GM12878 (cell line): ENCODE data around the gene PPM1E.

Experiments
- ATF2 ChIP-seq: IDR thresholded peaks from 2 replicates; pipeline ENCODE4 v1.6.1; 2012; ENCODE audit warnings: low read length, inconsistent platforms
- BCL3 ChIP-seq: IDR thresholded peaks from 2 replicates; pipeline ENCODE4 v1.6.1; 2011; ENCODE audit warnings: borderline replicate concordance, low read depth, mild to moderate bottlenecking, moderate library complexity, low read length; ENCODE audit not compliant: insufficient read depth, poor library complexity, severe bottlenecking
- CTCF ChIP-seq, 3 experiments: IDR thresholded peaks in 2 of 3; conservative IDR thresholded peaks in 1 of 3; 2 replicates each; pipeline ENCODE4 v1.5.1; 2011; ENCODE audit warnings: low read depth in 3 of 3, low read length in 3 of 3, mild to moderate bottlenecking in 3 of 3, control low read depth in 2 of 3, moderate library complexity in 2 of 3, inconsistent platforms in 1 of 3, mixed read lengths in 1 of 3; ENCODE audit not compliant: control insufficient read depth in 2 of 3, insufficient read depth in 1 of 3; ENCODE audit errors: extremely low read depth in 1 of 3
- EGR1 ChIP-seq, 2 experiments: IDR thresholded peaks; 1 replicate in 1 of 2; 2 replicates in 1 of 2; pipeline ENCODE4 v1.6.1; 2011 to 2012; ENCODE audit warnings: low read depth in 2 of 2, low read length in 2 of 2, borderline replicate concordance in 1 of 2, mild to moderate bottlenecking in 1 of 2, moderate library complexity in 1 of 2
- HCFC1 ChIP-seq: fragments of 150-350 bp; IDR thresholded peaks from 2 replicates; pipeline ENCODE4 v1.6.1; 2014; ENCODE audit warnings: low read length
- JUND ChIP-seq: IDR thresholded peaks from 2 replicates; pipeline ENCODE4 v1.6.1; 2012; ENCODE audit warnings: low read depth, mild to moderate bottlenecking, low read length, improper control_type of control experiment, moderate library complexity
- RAD21 ChIP-seq: IDR thresholded peaks from 2 replicates; pipeline ENCODE4 v1.6.1; 2011; ENCODE audit warnings: mild to moderate bottlenecking, low read depth, low read length, moderate library complexity; ENCODE audit not compliant: insufficient read depth
- SMAD1 ChIP-seq: fragments of 450-650 bp; IDR thresholded peaks from 2 replicates; pipeline ENCODE4 v1.6.1; 2018; ENCODE audit warnings: mild to moderate bottlenecking, low read depth; ENCODE audit not compliant: partially characterized antibody
- SMC3 ChIP-seq: IDR thresholded peaks from 2 replicates; pipeline ENCODE4 v1.6.1; 2011; ENCODE audit warnings: low read length, improper control_type of control experiment, borderline replicate concordance
- TCF3 ChIP-seq: IDR thresholded peaks from 2 replicates; pipeline ENCODE4 v1.6.1; 2012; ENCODE audit warnings: low read depth, mild to moderate bottlenecking, low read length, borderline replicate concordance; ENCODE audit not compliant: insufficient read depth
- USF2 ChIP-seq: IDR thresholded peaks from 2 replicates; pipeline ENCODE4 v1.6.1; 2011; ENCODE audit warnings: low read depth, low read length, improper control_type of control experiment, borderline replicate concordance
- WRNIP1 ChIP-seq: IDR thresholded peaks from 2 replicates; pipeline ENCODE4 v1.6.1; 2011; ENCODE audit warnings: low read depth, low read length, improper control_type of control experiment, borderline replicate concordance
- ZNF622 ChIP-seq: fragments of 450-650 bp; IDR thresholded peaks from 2 replicates; pipeline ENCODE4 v1.6.1; 2017; ENCODE audit warnings: mild to moderate bottlenecking, inconsistent platforms
- TF ChIP-seq, protein P1 (sequence below): IDR thresholded peaks from 2 replicates; pipeline ENCODE4 v1.6.1; 2012; ENCODE audit warnings: mild to moderate bottlenecking, low read depth, low read length

DNA sequence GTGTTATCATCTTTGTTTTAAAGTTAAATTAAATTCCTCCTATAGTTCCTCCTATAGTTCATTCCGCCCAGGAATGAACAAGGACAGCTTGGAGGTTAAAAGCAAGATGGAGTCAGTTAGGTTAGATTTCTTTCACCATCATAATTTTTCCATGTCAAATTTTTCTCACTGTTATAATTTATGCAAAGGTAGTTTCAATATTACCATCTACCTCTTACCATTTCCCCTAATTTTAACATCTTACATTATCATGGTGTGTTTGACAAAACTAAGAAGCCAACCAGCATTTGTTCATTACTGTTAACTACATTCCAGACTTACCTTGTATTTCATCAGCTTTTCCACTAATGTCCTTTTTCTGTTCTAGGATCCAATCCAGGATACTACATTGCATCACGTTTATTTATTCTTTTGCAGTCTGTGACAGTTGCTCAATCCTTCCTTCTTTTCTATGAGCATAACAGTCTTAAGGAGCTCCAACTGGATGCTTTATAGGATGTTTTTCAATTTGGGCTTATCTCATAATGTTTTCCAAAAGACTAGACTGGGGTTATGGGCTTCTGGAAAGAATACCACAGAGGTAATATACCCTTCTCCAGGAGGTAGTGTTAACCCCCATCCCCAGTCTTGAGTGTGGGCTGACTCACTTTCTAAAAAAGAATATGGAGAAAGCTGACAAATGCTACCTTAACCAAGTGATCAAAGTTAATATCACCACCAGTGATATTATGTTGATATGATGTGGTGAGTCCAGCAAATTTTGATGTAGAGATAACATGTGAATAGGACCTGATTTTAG is 158.5 kb downstream of the PPM1E start:
- TF ChIP-seq ZNF622 (no peak), RAD21 (no peak), TCF3 (no peak), SMC3 (no peak), WRNIP1 (no peak), SMAD1 (no peak), CTCF (IDR thresholded peaks at IDR 0.05 in 2 of 3, conservative IDR thresholded peaks at IDR 0.05 in 1 of 3; ENCODE audit: control insufficient read depth in 2 of 3, extremely low read depth in 1 of 3, insufficient read depth in 1 of 3, low read depth in 3 of 3, low read length in 3 of 3) (no peak), HCFC1 (no peak), ATF2 (no peak), JUND (no peak), BCL3 (no peak), USF2 (no peak), EGR1 (IDR thresholded peaks at IDR 0.05; ENCODE audit: borderline replicate concordance in 1 of 2, low read depth in 2 of 2, low read length in 2 of 2) (no peak)
- TF ChIP-seq, protein P1, sequence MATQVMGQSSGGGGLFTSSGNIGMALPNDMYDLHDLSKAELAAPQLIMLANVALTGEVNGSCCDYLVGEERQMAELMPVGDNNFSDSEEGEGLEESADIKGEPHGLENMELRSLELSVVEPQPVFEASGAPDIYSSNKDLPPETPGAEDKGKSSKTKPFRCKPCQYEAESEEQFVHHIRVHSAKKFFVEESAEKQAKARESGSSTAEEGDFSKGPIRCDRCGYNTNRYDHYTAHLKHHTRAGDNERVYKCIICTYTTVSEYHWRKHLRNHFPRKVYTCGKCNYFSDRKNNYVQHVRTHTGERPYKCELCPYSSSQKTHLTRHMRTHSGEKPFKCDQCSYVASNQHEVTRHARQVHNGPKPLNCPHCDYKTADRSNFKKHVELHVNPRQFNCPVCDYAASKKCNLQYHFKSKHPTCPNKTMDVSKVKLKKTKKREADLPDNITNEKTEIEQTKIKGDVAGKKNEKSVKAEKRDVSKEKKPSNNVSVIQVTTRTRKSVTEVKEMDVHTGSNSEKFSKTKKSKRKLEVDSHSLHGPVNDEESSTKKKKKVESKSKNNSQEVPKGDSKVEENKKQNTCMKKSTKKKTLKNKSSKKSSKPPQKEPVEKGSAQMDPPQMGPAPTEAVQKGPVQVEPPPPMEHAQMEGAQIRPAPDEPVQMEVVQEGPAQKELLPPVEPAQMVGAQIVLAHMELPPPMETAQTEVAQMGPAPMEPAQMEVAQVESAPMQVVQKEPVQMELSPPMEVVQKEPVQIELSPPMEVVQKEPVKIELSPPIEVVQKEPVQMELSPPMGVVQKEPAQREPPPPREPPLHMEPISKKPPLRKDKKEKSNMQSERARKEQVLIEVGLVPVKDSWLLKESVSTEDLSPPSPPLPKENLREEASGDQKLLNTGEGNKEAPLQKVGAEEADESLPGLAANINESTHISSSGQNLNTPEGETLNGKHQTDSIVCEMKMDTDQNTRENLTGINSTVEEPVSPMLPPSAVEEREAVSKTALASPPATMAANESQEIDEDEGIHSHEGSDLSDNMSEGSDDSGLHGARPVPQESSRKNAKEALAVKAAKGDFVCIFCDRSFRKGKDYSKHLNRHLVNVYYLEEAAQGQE, result no peak
